Central memory CD8-positive, alpha-beta T cell (primary cell): ENCODE data around the gene OSBPL10.
"Not testable (repeated sequence)": the region's sequence is repeated elsewhere in the genome, so short reads cannot be mapped to it uniquely, and the experiment has no call there.

Experiments used
- ATAC-seq: fragments of 150-1000 bp; cut with Tn5 transposase; replicated peaks from 2 replicates; pipeline ENCODE4 v1.10.0; 2022; ENCODE audit warnings: mild to moderate bottlenecking, moderate FRiP score, moderate number of reproducible peaks; ENCODE audit not compliant: poor library complexity, severe bottlenecking; ENCODE audit errors: extremely low read depth
- DNase-seq, 2 donors: peaks; one replicate each; pipeline ENCODE4 v3.0.0; 2021; ENCODE audit warnings: low spot score in 2 of 2
- H3K27ac Mint-ChIP-seq: one replicate; pipeline ENCODE4 v1.8.0; 2022; ENCODE audit warnings: low read depth, mild to moderate bottlenecking, moderate library complexity, mixed read lengths
- H3K27me3 Mint-ChIP-seq: one replicate; pipeline ENCODE4 v1.8.0; 2022; ENCODE audit warnings: mixed read lengths
- H3K36me3 Mint-ChIP-seq: one replicate; pipeline ENCODE4 v1.8.0; 2022; ENCODE audit warnings: mild to moderate bottlenecking, moderate library complexity, mixed read lengths; ENCODE audit not compliant: insufficient read depth
- H3K4me1 Mint-ChIP-seq: one replicate; pipeline ENCODE4 v1.8.0; 2022; ENCODE audit warnings: mixed read lengths
- H3K4me3 Mint-ChIP-seq: one replicate; pipeline ENCODE4 v1.8.0; 2022; ENCODE audit warnings: mild to moderate bottlenecking, moderate library complexity, mixed read lengths
- H3K9me3 Mint-ChIP-seq: one replicate; pipeline ENCODE4 v1.8.0; 2022; ENCODE audit warnings: mixed read lengths

The OSBPL10 gene

DNA sequence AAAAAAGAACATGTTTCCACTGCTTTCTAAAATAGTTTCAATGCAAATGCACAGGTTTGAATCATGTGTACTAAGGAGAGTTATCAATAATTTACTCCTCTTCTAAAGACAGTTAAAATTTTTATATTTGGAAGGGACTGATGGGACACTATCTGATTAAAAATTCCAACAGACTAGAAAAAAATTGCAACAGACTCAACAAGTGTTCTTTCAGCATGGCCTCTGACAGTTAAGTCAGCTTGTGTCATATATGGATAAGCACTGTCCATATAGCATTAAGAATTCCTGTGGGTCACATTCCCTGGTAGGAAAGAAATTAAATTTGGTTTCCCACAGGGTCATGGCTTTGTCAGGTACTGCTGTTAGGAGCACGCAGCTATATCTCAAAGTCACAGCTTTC, 96.8 kb downstream of the OSBPL10 start:
- DNase-seq, result no peak
- ATAC-seq, result no peak
- Mint-ChIP-seq H3K27ac (no peak overlapping the region), H3K36me3 (no peaks in the 10 kb centered on the region), H3K27me3 (peaks cover 41% of the 10 kb centered on the region), H3K9me3 (no peaks in the 10 kb centered on the region), H3K4me3 (no peak overlapping the region), H3K4me1 (no peaks in the 10 kb centered on the region)

DNA sequence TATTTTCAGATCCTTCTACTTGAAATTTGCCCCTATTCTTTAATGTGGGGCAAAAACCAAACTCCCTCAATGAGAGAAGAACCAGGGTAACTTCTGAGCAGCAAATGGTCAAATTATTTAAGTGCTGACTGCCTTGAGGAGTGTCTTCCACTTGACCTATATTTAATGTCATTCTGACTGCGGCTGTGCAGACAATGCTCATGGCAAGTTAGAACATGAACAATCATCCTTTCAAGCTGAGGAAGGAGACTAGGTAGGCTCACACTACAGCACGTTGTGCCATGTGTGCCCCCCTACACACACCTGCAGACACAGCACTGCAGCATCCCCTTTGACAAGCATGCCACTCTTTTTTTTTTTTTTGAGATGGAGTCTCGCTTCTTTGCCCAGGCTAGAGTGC, 98.2 kb downstream of the OSBPL10 start:
- ATAC-seq, result no peak
- DNase-seq, result no peak
- no peaks in the 10 kb centered on the region for H3K36me3 Mint-ChIP-seq
- H3K4me3 Mint-ChIP-seq, result no peak overlapping the region
- no peaks in the 10 kb centered on the region for H3K9me3 Mint-ChIP-seq
- peaks cover 33% of the 10 kb centered on the region for H3K27me3 Mint-ChIP-seq
- no peaks in the 10 kb centered on the region for H3K4me1 Mint-ChIP-seq
- no peak overlapping the region for H3K27ac Mint-ChIP-seq

DNA sequence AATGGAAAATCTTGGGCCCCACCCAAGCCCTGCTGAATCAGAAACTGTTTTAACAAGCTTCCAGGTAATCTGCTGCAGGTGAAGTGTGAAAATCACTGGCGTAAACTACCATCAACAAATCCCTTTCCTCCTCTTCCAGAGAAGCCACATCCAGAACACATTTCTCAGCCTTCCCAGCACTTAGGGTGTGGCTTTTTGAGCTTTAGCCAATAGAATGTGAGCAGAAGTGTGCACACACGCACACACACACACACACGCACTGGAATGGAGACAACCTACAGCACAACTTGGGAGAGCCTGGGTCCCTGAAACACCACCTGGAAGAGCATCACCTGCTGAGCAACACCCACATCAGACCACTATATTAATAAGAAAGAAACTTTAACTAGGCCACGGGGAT, 98.6 kb downstream of the OSBPL10 start:
- Mint-ChIP-seq H3K36me3 (no peaks in the 10 kb centered on the region), H3K27ac (no peak overlapping the region), H3K4me1 (no peaks in the 10 kb centered on the region), H3K4me3 (no peak overlapping the region), H3K27me3 (peaks cover 29% of the 10 kb centered on the region), H3K9me3 (no peaks in the 10 kb centered on the region)
- no peak for DNase-seq
- no peak for ATAC-seq

DNA sequence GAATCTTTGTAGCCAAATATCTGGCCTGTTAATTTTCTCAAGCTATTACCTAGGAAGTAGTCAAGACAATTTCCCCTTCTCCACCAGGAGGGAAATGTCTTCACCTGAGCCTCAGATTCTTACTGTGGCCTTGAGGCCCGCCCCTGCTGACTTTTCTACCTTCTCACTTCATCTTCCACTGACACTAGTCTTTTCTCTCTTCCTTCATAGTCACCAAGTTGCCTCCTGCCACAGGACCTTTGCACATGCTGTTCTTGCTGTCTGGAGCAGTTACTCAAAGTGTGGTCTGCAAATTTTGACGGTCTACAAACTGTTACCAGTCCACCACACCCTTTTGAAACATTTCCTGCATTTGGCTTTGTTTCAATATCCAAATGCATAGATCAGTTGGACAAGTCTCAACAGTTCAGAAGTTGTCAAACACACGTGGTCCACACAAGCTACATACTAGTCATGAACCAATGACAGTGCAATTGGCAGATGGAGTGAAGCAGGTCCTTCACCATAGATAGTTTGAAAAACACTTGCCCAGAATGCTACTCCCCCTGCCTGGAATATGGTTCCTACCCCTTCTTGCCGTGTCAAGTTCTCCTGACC, 100.5 kb downstream of the OSBPL10 start:
- DNase-seq (no peak), ATAC-seq (no peak)
- peaks cover 19% of the 10 kb centered on the region for H3K27me3 Mint-ChIP-seq
- no peak overlapping the region for H3K4me3 Mint-ChIP-seq
- H3K9me3 Mint-ChIP-seq, result no peaks in the 10 kb centered on the region
- no peaks in the 10 kb centered on the region for H3K4me1 Mint-ChIP-seq
- no peak overlapping the region for H3K27ac Mint-ChIP-seq
- no peaks in the 10 kb centered on the region for H3K36me3 Mint-ChIP-seq

DNA sequence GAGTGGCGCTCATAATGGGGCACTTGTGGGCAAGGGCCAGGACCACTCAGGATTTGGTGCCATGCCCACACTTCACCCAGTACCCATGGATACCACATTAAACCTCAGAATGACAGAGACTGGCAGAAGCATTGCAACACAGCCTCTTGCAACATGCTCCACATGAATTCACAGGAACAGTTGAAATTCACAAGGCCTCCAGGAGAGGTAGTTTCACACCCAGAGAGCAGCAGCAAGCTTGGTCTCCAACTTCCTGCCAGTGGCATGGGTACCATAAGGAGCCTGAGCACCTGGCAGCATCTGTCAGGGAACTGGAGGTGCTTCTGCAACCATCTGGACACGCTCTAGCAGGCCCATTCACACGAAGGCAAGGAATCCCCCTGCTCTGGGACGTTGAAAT, 101.0 kb downstream of the OSBPL10 start:
- no peak for ATAC-seq
- no peak for DNase-seq
- H3K9me3 Mint-ChIP-seq, result no peaks in the 10 kb centered on the region
- no peaks in the 10 kb centered on the region for H3K36me3 Mint-ChIP-seq
- no peak overlapping the region for H3K4me3 Mint-ChIP-seq
- H3K4me1 Mint-ChIP-seq, result no peaks in the 10 kb centered on the region
- no peak overlapping the region for H3K27ac Mint-ChIP-seq
- H3K27me3 Mint-ChIP-seq, result peaks cover 19% of the 10 kb centered on the region

DNA sequence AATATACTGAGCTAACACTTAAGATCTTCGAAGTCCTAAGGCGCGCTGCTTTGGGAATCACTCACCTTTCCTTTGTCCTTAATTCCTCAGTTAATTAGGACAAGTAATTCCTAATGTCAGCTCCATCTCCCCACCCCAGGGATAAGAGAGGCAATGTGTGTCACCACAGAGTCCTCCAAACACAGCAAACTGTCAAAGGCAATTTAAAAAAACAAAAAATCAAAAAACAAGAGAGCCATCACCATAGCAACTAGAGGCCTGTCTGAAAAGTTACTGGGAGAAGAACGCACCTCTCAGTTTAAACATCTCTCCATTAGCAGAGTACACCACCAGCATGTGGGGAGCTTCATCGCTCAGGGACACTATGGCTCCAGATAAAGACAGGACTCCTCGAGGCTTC, 101.7 kb downstream of the OSBPL10 start:
- H3K27ac Mint-ChIP-seq, result no peak overlapping the region
- no peaks in the 10 kb centered on the region for H3K36me3 Mint-ChIP-seq
- ATAC-seq (no peak), DNase-seq (no peak)
- H3K9me3 Mint-ChIP-seq, result no peaks in the 10 kb centered on the region
- H3K4me1 Mint-ChIP-seq, result no peaks in the 10 kb centered on the region
- H3K27me3 Mint-ChIP-seq, result peaks cover 19% of the 10 kb centered on the region
- H3K4me3 Mint-ChIP-seq, result no peak overlapping the region

DNA sequence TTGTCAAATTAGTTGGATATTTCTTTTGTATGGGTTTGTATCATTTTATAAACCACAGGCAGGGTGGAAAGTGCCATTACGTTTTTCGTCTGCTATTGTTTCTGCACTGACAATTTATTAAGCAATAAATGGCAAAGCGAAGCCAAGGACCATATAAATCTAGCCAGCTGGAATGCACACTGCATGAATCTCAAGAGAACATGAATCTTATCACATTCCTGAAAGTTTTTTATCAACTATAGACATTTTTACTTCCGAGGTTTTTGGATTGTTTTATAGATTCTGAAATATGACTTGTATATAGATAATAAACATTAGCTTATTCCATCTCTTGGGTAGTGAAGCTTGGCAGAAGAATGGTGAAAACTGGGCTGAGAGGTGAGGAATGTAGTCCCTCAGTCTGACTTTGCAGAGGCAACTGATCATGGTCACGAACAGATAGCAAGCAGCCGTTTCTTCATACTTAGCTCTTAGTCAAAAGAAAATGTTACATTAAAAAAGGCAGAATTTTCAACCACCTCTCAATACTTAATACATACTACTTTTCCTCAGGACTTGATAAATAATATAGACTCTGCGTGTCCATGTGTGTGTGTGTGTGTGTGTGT, 102.7 kb downstream of the OSBPL10 start:
- ATAC-seq (no peak), DNase-seq (no peak)
- H3K36me3 Mint-ChIP-seq, result no peaks in the 10 kb centered on the region
- no peaks in the 10 kb centered on the region for H3K9me3 Mint-ChIP-seq
- no peak overlapping the region for H3K4me3 Mint-ChIP-seq
- no peak overlapping the region for H3K27ac Mint-ChIP-seq
- H3K27me3 Mint-ChIP-seq, result peaks cover 19% of the 10 kb centered on the region
- no peaks in the 10 kb centered on the region for H3K4me1 Mint-ChIP-seq

DNA sequence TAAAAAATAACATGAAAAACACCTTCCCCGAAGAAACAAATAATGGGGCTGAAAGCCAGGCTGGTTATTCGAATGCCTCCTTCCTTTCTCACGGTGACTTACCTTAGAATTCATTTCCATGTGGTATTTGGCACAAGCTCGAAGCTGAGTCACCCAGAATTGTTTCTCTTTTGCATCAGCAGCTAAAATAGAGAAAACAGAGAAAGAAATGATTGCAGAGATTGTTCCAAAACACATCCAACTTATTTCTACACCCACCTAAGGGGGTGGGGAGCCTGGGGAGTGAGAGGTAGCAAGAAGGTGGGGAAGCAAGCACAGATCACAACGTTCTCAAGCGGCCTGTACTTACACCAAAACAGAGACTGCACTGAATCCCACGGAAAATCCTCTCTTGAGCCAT, 104.7 kb downstream of the OSBPL10 start:
- ATAC-seq, result no peak
- Mint-ChIP-seq H3K9me3 (no peaks in the 10 kb centered on the region), H3K27me3 (peaks cover 12% of the 10 kb centered on the region), H3K36me3 (no peaks in the 10 kb centered on the region), H3K4me3 (no peak overlapping the region), H3K27ac (no peak overlapping the region), H3K4me1 (no peaks in the 10 kb centered on the region)
- no peak for DNase-seq

DNA sequence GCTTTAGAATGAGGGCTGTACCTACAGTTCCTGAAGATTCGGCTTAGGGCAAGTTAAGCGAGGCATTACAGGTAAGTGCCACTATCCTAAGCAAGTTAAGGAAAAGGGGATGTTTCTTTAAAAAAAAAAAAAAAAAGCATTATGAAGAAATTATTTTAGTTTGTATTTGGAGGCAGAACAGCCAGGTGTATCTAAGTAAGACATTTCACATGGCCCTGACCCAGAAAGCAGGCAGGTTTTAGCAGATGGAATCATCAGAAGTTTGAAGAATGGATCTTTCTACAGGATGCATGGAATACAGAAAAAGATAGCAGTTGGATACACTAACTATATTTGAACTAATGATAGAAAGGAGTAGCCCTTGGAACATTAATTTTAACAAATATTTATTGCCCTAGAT, 105.6 kb downstream of the OSBPL10 start:
- Mint-ChIP-seq H3K27me3 (peaks cover 13% of the 10 kb centered on the region), H3K4me3 (no peak overlapping the region), H3K27ac (no peak overlapping the region), H3K4me1 (no peaks in the 10 kb centered on the region), H3K9me3 (no peaks in the 10 kb centered on the region), H3K36me3 (no peaks in the 10 kb centered on the region)
- ATAC-seq (no peak), DNase-seq (no peak)

DNA sequence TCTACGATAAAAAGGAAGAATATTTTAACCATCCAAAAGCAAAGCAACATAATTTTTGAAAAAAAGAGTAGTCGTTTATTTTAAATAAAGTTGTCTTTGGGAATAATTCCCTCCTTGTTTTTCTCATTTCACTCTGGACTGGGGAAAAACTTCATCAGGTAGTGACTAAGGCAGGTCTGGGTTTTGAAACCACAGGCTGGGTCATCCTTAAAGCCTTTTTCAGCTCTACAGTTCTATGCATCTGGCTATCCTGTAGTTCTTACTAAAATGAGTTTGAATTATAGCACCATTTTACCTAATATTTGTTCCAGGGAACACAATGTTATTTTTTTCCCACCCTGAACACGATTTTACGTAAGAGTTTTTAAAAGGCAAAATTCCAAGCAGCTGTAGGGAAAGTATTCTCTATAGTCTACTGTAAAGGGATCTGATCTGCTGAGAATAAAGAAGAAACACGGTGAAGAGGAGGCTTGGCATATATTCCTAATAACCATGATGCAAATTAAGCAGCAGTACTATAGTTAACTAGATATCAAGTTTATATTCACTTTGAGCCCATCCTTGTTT, 107.7 kb downstream of the OSBPL10 start:
- Mint-ChIP-seq H3K36me3 (no peaks in the 10 kb centered on the region), H3K4me1 (no peaks in the 10 kb centered on the region), H3K27ac (no peak overlapping the region), H3K27me3 (peaks cover 13% of the 10 kb centered on the region), H3K9me3 (no peaks in the 10 kb centered on the region), H3K4me3 (no peak overlapping the region)
- DNase-seq (no peak), ATAC-seq (no peak)

DNA sequence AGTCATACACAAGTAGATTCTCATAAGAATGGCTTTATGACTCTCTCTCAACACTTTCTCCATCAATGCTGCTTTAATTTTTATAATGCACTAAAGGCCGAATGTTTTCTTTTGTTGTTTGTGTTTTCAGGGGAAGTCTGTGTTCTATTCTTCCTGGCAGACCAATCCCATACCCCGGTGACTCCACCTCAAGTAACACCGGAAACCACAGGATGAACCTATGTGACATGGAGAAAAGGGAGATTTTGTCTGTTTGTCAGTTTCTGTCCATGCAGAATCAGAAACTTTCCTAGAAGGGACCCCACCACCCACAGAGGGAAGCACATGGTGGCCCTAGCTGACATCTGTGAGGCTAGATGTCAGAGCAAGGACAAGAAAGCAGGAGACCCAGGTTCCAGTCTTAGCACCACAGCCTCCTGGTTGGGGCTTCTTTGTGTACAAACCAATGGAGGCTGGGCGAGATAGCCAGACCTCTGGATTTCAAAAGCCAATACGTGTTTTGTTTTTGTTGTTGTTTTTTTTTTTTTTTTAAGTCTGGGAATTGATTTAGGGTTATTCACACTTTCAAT, 109.0 kb downstream of the OSBPL10 start:
- Mint-ChIP-seq H3K4me3 (no peak overlapping the region), H3K27ac (no peak overlapping the region), H3K36me3 (no peaks in the 10 kb centered on the region), H3K9me3 (no peaks in the 10 kb centered on the region), H3K27me3 (peaks cover 13% of the 10 kb centered on the region), H3K4me1 (no peaks in the 10 kb centered on the region)
- ATAC-seq (no peak), DNase-seq (no peak)

DNA sequence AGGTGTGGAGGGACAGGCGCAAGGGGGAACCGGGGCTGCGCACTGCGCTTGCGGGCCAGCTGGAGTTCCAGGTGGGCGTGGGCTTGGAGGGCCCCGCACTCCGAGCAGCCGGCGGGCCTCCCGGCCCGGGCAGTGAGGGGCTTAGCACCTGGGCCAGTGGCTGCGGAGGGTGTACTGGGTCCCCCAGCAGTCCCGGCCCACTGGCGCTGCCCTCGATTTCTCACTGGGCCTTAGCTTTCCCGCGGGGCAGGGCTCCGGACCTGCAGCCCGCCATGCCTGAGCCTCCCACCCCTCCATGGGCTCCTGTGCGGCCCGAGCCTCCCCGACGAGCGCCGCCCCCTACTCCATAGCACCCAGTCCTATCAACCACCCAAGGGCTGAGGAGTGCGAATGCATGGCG, 111.0 kb downstream of the OSBPL10 start:
- H3K9me3 Mint-ChIP-seq, H3K36me3 Mint-ChIP-seq, H3K4me3 Mint-ChIP-seq, DNase-seq, ATAC-seq, H3K4me1 Mint-ChIP-seq, H3K27ac Mint-ChIP-seq: not testable (repeated sequence)
- H3K27me3 Mint-ChIP-seq, result peaks cover 27% of the 10 kb centered on the region

DNA sequence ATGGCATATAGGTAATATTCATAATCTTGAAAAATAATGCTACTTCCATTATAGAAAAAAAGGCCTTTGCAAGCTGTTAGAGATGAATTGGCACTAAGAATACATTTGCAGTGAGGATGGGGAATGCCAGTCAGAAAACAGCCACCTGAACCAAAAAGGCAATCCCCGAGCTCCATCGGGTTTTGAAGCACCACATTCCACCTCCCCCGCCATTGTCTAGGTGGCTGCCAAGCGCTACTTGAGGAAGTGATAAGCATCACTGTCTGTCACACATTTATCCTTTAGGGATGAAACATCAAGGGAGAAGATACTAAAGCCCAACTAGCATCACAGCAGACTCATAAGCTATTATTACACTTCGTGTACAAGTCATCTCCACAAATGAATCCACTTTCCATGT, 112.8 kb downstream of the OSBPL10 start:
- Mint-ChIP-seq H3K4me1 (no peaks in the 10 kb centered on the region), H3K27ac (no peak overlapping the region), H3K36me3 (no peaks in the 10 kb centered on the region), H3K9me3 (no peaks in the 10 kb centered on the region), H3K27me3 (peaks cover 43% of the 10 kb centered on the region), H3K4me3 (no peak overlapping the region)
- ATAC-seq (no peak), DNase-seq (no peak)
